Measurements from ENCODE around the gene CRYBA4. TPM values are rescaled to one million over a fixed set of nuclear protein-coding genes. Genes with fewer than 3 reads are reported as not detected.

The CRYBA4 gene
- total RNA-seq, 1 experiment from 2014 or later = not detected

- ChIA-PET POLR2A (interaction anchor here (0.5 to 2.3 kb wide), 11 partner anchors 8 to 1025 kb away, joined by 3 to 6 read pairs (median 3); partner anchors contain the start of gene TFIP11), CTCF (interaction anchor here (0.6 to 1.6 kb wide), 3 partner anchors 10 to 94 kb away, joined by 3 to 4 read pairs (median 3); no protein-coding TSS in a partner anchor)
- intact Hi-C loops (cut with micrococcal nuclease) = loop anchor here (2.0 to 5.0 kb wide), 2 partner anchors 61 to 78 kb away; partner anchors contain the start of gene TFIP11
- no peaks in the 10 kb centered on the region for H3K36me3 Mint-ChIP-seq (ENCODE audit: insufficient read depth, unreplicated experiment)
- DNase-seq (ENCODE audit: unreplicated experiment) = peak; percentile 73
- peaks cover 11% of the 10 kb centered on the region for H3K4me1 Mint-ChIP-seq (ENCODE audit: insufficient read depth, unreplicated experiment)
- peak within 1 kb of the TSS; percentile 79 for H3K4me3 Mint-ChIP-seq (ENCODE audit: unreplicated experiment)
- TF ChIP-seq CTCF (IDR thresholded peaks at IDR 0.05; ENCODE audit: unreplicated experiment) = no peak
- peak within 1 kb of the TSS; percentile 86 for H3K27ac Mint-ChIP-seq (ENCODE audit: low read depth, unreplicated experiment)
- no peaks in the 10 kb centered on the region for H3K9me3 Mint-ChIP-seq (ENCODE audit: unreplicated experiment)
- no peaks in the 10 kb centered on the region for H3K27me3 Mint-ChIP-seq (ENCODE audit: insufficient read depth, unreplicated experiment)
- no TSS peak for BruUV-seq (replicated peaks)
These were observed 31.7 kb upstream of the CRYBA4 start, which contains the start of gene TPST2 for GRCh38 chr22:26589845-26590736. Gene TPST2 (minus strand): TSS chr22:26590132. CDS start chr22:26541630, 48,502 bp downstream.

GRCh38 chr22:26592421-26592891 is 29.3 kb upstream of the CRYBA4 start:
- ChIA-PET CTCF (interaction anchor here (0.7 to 1.0 kb wide), 2 partner anchors 54 to 80 kb away, joined by 3 read pairs; partner anchors contain the start of gene TFIP11), POLR2A (interaction anchor here (0.6 to 1.0 kb wide), 4 partner anchors 10 to 1407 kb away, joined by 3 to 5 read pairs (median 3); no protein-coding TSS in a partner anchor)
- no peaks in the 10 kb centered on the region for H3K9me3 Mint-ChIP-seq (ENCODE audit: unreplicated experiment)
- H3K4me1 Mint-ChIP-seq (ENCODE audit: insufficient read depth, unreplicated experiment) = peaks cover 6% of the 10 kb centered on the region
- DNase-seq (ENCODE audit: unreplicated experiment) = no peak
- no peaks in the 10 kb centered on the region for H3K36me3 Mint-ChIP-seq (ENCODE audit: insufficient read depth, unreplicated experiment)
- H3K27me3 Mint-ChIP-seq (ENCODE audit: insufficient read depth, unreplicated experiment) = peaks cover 13% of the 10 kb centered on the region
- no peak overlapping the region for H3K27ac Mint-ChIP-seq (ENCODE audit: low read depth, unreplicated experiment)
- no TSS peak for BruUV-seq (replicated peaks)
- no peak for TF ChIP-seq CTCF (IDR thresholded peaks at IDR 0.05; ENCODE audit: unreplicated experiment)
- intact Hi-C loops (cut with micrococcal nuclease) = loop anchor here (5.0 kb wide), 1 partner anchor 80 kb away; the partner anchor contains the start of gene TFIP11
- H3K4me3 Mint-ChIP-seq (ENCODE audit: unreplicated experiment) = no peak overlapping the region

- POLR2A ChIA-PET = no interaction called here
- Mint-ChIP-seq H3K4me1 (ENCODE audit: insufficient read depth, unreplicated experiment) (peaks cover 6% of the 10 kb centered on the region), H3K27me3 (ENCODE audit: insufficient read depth, unreplicated experiment) (peaks cover 26% of the 10 kb centered on the region), H3K27ac (ENCODE audit: low read depth, unreplicated experiment) (no peak overlapping the region), H3K4me3 (ENCODE audit: unreplicated experiment) (no peak overlapping the region), H3K9me3 (ENCODE audit: unreplicated experiment) (no peaks in the 10 kb centered on the region), H3K36me3 (ENCODE audit: insufficient read depth, unreplicated experiment) (no peaks in the 10 kb centered on the region)
- intact Hi-C loops (cut with micrococcal nuclease) = loop anchor here (5.0 kb wide), 1 partner anchor 81 kb away; the partner anchor contains the start of gene TFIP11
- DNase-seq (ENCODE audit: unreplicated experiment) = no peak
- BruUV-seq (replicated peaks) = no TSS peak
- TF ChIP-seq CTCF (IDR thresholded peaks at IDR 0.05; ENCODE audit: unreplicated experiment) = no peak
- CTCF ChIA-PET = interaction anchor here (0.6 to 0.7 kb wide), 4 partner anchors 43 to 186 kb away, joined by 3 read pairs; no protein-coding TSS in a partner anchor
These were observed 28.0 kb upstream of the CRYBA4 start for GRCh38 chr22:26593763-26594162.

GRCh38 chr22:26597026-26597425 is 24.7 kb upstream of the CRYBA4 start:
- Mint-ChIP-seq H3K27me3 (ENCODE audit: insufficient read depth, unreplicated experiment) (peaks cover 42% of the 10 kb centered on the region), H3K4me3 (ENCODE audit: unreplicated experiment) (no peak overlapping the region), H3K27ac (ENCODE audit: low read depth, unreplicated experiment) (no peak overlapping the region), H3K9me3 (ENCODE audit: unreplicated experiment) (no peaks in the 10 kb centered on the region), H3K4me1 (ENCODE audit: insufficient read depth, unreplicated experiment) (peaks cover 3% of the 10 kb centered on the region), H3K36me3 (ENCODE audit: insufficient read depth, unreplicated experiment) (no peaks in the 10 kb centered on the region)
- no TSS peak for BruUV-seq (replicated peaks)
- no peak for DNase-seq (ENCODE audit: unreplicated experiment)
- POLR2A ChIA-PET = interaction anchor here (0.7 kb wide), 1 partner anchor 56 kb away, joined by 3 read pairs; no protein-coding TSS in a partner anchor
- intact Hi-C loops (cut with micrococcal nuclease) = no loop called here
- no peak for TF ChIP-seq CTCF (IDR thresholded peaks at IDR 0.05; ENCODE audit: unreplicated experiment)
- CTCF ChIA-PET = interaction anchor here (0.8 to 0.9 kb wide), 2 partner anchors 69 to 130 kb away, joined by 3 read pairs; no protein-coding TSS in a partner anchor

Data from MCF 10A (cell line).